GM12873 (cell line): ENCODE data around the gene SYNJ2.

Source experiments
- CTCF ChIP-seq: IDR thresholded peaks from 2 replicates; pipeline ENCODE4 v1.5.1; 2012; ENCODE audit warnings: low read depth, mild to moderate bottlenecking, moderate library complexity, low read length, control low read depth; ENCODE audit not compliant: insufficient read depth; ENCODE audit errors: missing control alignments

Gene SYNJ2

DNA sequence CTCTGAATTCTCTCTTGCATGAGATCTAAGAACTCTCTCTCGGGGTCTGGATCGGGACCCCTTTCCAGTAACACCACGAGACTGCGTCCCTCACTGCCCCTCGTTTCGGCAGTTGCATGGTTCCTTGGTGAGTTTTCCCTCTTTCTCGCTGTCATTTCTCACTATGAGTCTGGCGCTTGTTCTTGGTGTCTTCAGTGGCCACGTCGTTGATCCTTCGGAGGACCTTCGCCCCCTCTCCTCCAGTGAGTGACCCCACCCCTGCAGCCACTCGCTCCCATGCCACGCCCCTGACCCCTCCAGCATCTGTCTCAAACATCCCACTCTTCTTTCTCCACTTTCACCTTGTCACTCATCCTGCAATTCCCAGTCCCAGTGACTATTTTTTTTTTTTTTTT is 23.0 kb downstream of the SYNJ2 start:
- TF ChIP-seq CTCF = no peak

- no peak for TF ChIP-seq CTCF
Measured at GRCh38 chr6:158005626-158006180, 24.0 kb downstream of the SYNJ2 start.

DNA sequence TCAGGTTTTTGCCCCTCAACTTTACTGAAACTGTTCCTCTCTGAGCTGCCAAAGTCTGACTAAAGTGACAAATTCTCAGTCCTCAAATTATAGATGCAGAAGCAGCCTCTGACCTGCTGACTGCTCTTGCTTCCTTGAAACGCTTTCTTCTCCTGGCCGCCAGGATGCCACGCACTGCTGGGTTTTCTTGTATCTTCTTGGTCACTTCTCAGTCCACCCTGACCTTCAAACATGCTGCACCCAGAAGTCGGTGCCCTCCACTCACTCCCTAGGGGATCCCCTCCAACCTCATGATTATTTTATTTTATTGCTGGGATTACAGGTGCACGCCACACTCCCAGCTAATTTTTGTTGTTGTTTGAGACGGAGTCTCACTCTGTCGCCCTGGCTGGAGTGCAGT is 24.7 kb downstream of the SYNJ2 start:
- no peak for TF ChIP-seq CTCF

DNA sequence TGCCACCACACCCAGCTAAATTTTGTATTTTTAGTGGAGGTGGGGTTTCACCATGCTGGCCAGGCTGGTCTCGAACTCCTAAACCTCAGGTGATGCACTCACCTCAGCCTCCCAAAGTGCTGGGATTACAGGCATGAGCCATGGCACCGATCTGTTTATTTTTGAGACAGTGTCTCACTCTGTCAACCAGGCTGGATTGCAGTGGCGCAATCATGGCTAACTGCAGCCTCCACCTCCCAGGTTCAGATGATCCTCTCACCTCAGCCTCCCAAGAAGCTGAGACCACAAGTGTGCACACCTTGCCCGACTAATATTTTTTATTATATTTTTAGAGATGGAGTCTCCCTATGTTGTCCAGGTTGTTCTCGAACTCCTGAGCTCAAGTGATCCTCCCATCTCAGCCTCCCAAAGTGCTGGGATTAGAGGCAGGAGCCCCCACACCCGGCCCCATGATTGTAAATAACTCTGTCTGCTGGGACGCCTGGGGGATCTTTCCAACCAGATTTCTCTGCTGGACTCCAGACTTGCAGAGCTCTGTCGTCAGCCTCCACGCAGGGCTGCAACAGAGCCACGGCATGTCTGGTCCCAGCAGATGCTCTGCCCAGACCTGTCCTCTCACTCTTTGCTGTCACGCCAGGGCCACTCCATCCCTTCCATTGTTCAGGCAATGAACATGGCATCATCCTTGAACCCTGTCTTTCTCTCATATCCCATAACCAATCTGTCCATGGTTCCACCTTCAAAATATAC is 25.3 kb downstream of the SYNJ2 start:
- no peak for TF ChIP-seq CTCF

DNA sequence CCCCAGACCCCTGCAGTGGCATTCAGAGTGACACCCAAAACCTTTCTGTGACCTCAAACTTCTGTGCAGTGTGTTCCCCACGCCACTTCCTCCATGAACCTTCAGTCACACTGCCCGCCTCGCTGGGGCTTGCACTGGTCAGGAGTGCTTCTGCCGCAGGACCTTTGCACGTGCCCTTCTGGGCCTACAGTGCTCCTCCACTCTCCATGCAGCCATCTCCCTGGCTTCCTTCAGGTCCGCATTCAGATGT is 27.1 kb downstream of the SYNJ2 start:
- no peak for TF ChIP-seq CTCF

- no peak for TF ChIP-seq CTCF
Measured at GRCh38 chr6:158009114-158009891, 27.6 kb downstream of the SYNJ2 start.

GRCh38 chr6:158009935-158010585 is 28.4 kb downstream of the SYNJ2 start:
- TF ChIP-seq CTCF = no peak
